SU-DHL-6 (cell line): ENCODE results near the gene ELAVL2.

ENCODE experiments used
- EZH2phosphoT487 ChIP-seq: fragments of 200-600 bp; sonication (generic), shearing (Covaris generic); conservative IDR thresholded peaks from 2 replicates; pipeline ENCODE4 v1.6.1; 2018; ENCODE audit warnings: mild to moderate bottlenecking, antibody characterized with exemption, low read length, moderate library complexity, mixed read lengths
- TF ChIP-seq, protein P1 (sequence below): fragments of 200-600 bp; sonication (generic); IDR thresholded peaks from one replicate; pipeline ENCODE4 v1.5.1; 2017; ENCODE audit warnings: antibody characterized with exemption, mild to moderate bottlenecking, low read length, moderate library complexity; ENCODE audit not compliant: insufficient read depth, poor library complexity, severe bottlenecking

DNA sequence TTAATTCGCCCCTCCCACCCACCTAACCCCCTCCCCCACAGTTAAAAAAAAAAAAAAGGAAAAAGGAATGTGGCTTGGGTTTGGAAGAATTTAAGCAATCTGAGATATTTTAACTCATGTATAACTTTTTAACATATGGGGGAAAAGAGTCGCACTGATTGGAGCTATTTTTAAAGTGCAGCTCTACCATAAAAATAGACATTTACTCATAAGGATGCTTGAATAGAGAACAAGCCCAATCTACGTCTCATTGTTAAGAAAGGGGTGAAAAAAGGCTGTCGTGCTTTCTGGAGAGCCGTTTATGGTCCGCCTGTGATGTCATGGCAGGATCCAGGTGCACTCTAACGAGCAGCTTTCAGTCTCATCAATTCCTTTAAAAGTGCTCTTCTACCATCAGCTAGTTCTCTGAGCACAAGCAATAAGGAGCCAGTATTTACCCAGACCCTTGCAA is 142.4 kb downstream of the ELAVL2 start:
- TF ChIP-seq, protein P1, sequence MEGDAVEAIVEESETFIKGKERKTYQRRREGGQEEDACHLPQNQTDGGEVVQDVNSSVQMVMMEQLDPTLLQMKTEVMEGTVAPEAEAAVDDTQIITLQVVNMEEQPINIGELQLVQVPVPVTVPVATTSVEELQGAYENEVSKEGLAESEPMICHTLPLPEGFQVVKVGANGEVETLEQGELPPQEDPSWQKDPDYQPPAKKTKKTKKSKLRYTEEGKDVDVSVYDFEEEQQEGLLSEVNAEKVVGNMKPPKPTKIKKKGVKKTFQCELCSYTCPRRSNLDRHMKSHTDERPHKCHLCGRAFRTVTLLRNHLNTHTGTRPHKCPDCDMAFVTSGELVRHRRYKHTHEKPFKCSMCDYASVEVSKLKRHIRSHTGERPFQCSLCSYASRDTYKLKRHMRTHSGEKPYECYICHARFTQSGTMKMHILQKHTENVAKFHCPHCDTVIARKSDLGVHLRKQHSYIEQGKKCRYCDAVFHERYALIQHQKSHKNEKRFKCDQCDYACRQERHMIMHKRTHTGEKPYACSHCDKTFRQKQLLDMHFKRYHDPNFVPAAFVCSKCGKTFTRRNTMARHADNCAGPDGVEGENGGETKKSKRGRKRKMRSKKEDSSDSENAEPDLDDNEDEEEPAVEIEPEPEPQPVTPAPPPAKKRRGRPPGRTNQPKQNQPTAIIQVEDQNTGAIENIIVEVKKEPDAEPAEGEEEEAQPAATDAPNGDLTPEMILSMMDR, result no peak
- no peak for TF ChIP-seq EZH2phosphoT487
